Neuronal stem cell (in vitro differentiated cells): ENCODE results near the gene CSNK1G2.

Source experiments
- DNase-seq: peaks from one replicate; pipeline ENCODE4 v3.0.0-alpha.2; 2013; ENCODE audit warnings: low spot score
- H2AFZ ChIP-seq: one replicate; pipeline ENCODE4 v1.6.1; 2013; ENCODE audit warnings: mild to moderate bottlenecking, low read length, inconsistent platforms
- H2AK5ac ChIP-seq: 2 replicates; pipeline ENCODE4 v1.6.1; 2013; ENCODE audit warnings: low read depth, mild to moderate bottlenecking, inconsistent platforms, low read length, moderate library complexity, mixed read lengths
- H2BK120ac ChIP-seq: 2 replicates; pipeline ENCODE4 v1.6.1; 2013; ENCODE audit warnings: low read depth, mild to moderate bottlenecking, inconsistent platforms, low read length, moderate library complexity, mixed read lengths
- H2BK12ac ChIP-seq: one replicate; pipeline ENCODE4 v1.6.1; 2013; ENCODE audit warnings: low read length, inconsistent platforms
- H2BK15ac ChIP-seq: 2 replicates; pipeline ENCODE4 v1.6.1; 2013; ENCODE audit warnings: mild to moderate bottlenecking, low read length, inconsistent platforms, mixed read lengths
- H2BK5ac ChIP-seq: one replicate; pipeline ENCODE4 v1.6.1; 2013; ENCODE audit warnings: inconsistent platforms, mild to moderate bottlenecking, low read length, moderate library complexity
- H3K14ac ChIP-seq: one replicate; pipeline ENCODE4 v1.6.1; 2013; ENCODE audit warnings: low read length, inconsistent platforms
- H3K18ac ChIP-seq: 2 replicates; pipeline ENCODE4 v1.6.1; 2013; ENCODE audit warnings: low read length, inconsistent platforms
- H3K23ac ChIP-seq: 2 replicates; pipeline ENCODE4 v1.6.1; 2013; ENCODE audit warnings: low read depth, mild to moderate bottlenecking, mixed read lengths, low read length, inconsistent platforms; ENCODE audit not compliant: poor library complexity
- H3K27ac ChIP-seq: replicated peaks from 3 replicates; pipeline ENCODE4 v1.5.1; 2013; ENCODE audit warnings: low read length, inconsistent platforms
- H3K27me3 ChIP-seq, 3 experiments: 2 replicates each; pipeline ENCODE4 v1.6.1; 2013; ENCODE audit warnings: low read length in 3 of 3, mild to moderate bottlenecking in 2 of 3, inconsistent platforms in 1 of 3, low read depth in 1 of 3, mixed read lengths in 1 of 3, moderate library complexity in 1 of 3; ENCODE audit not compliant: control insufficient read depth in 3 of 3, insufficient read depth in 3 of 3
- H3K36me3 ChIP-seq, 2 donors: replicated peaks in 1 of 2; 2 replicates each; pipeline ENCODE4 v1.6.1; 2013; ENCODE audit warnings: low read length in 2 of 2; ENCODE audit not compliant: control insufficient read depth in 2 of 2, insufficient read depth in 2 of 2
- H3K4ac ChIP-seq: 2 replicates; pipeline ENCODE4 v1.6.1; 2013; ENCODE audit warnings: inconsistent platforms, mild to moderate bottlenecking, low read length, moderate library complexity
- H3K4me1 ChIP-seq, 2 donors: 1 replicate in 1 of 2; 2 replicates in 1 of 2; pipeline ENCODE4 v1.6.1; 2013; ENCODE audit warnings: low read length in 2 of 2, low read depth in 1 of 2; ENCODE audit not compliant: control insufficient read depth in 2 of 2, insufficient read depth in 1 of 2
- H3K4me2 ChIP-seq: one replicate; pipeline ENCODE4 v1.6.1; 2013; ENCODE audit warnings: mild to moderate bottlenecking, low read length, inconsistent platforms; ENCODE audit not compliant: insufficient read depth, poor library complexity, severe bottlenecking
- H3K4me3 ChIP-seq, 2 donors: 2 replicates each; pipeline ENCODE4 v1.5.1; 2013; ENCODE audit warnings: low read length in 2 of 2, mild to moderate bottlenecking in 2 of 2, inconsistent platforms in 1 of 2, moderate library complexity in 1 of 2
- H3K79me1 ChIP-seq: one replicate; pipeline ENCODE4 v1.6.1; 2013; ENCODE audit warnings: low read depth, mild to moderate bottlenecking, inconsistent platforms, low read length, moderate library complexity
- H3K9ac ChIP-seq: one replicate; pipeline ENCODE4 v1.6.1; 2013; ENCODE audit warnings: mild to moderate bottlenecking, low read depth, low read length, inconsistent platforms; ENCODE audit not compliant: poor library complexity
- H3K9me3 ChIP-seq, 2 donors: replicated peaks in 1 of 2; 2 replicates each; pipeline versions ENCODE3 to v1.6.1; 2013; ENCODE audit warnings: low read length in 2 of 2, mild to moderate bottlenecking in 2 of 2, inconsistent platforms in 1 of 2, low read depth in 1 of 2, mixed read lengths in 1 of 2, moderate library complexity in 1 of 2; ENCODE audit not compliant: control insufficient read depth in 2 of 2, insufficient read depth in 1 of 2
- H4K8ac ChIP-seq: one replicate; pipeline ENCODE4 v1.6.1; 2013; ENCODE audit warnings: low read depth, mild to moderate bottlenecking, inconsistent platforms, low read length, moderate library complexity
- H4K91ac ChIP-seq: one replicate; pipeline ENCODE4 v1.6.1; 2013; ENCODE audit warnings: low read length, low read depth, mild to moderate bottlenecking, inconsistent platforms; ENCODE audit not compliant: poor library complexity
- WGBS, 2 donors: extraction: QIAGEN DNeasy Blood & Tissue Kit; methylation state at CpG; one replicate each; pipeline ENCODE4 v1.1.7; 2013; ENCODE audit warnings: missing lambda C conversion rate in 2 of 2, mixed read lengths in 1 of 2; ENCODE audit not compliant: insufficient read length in 2 of 2, insufficient replicate concordance in 1 of 2; ENCODE audit errors: extremely low coverage in 2 of 2; 5-methylcytosine and 5-hydroxymethylcytosine counted together

CSNK1G2 gene

DNA sequence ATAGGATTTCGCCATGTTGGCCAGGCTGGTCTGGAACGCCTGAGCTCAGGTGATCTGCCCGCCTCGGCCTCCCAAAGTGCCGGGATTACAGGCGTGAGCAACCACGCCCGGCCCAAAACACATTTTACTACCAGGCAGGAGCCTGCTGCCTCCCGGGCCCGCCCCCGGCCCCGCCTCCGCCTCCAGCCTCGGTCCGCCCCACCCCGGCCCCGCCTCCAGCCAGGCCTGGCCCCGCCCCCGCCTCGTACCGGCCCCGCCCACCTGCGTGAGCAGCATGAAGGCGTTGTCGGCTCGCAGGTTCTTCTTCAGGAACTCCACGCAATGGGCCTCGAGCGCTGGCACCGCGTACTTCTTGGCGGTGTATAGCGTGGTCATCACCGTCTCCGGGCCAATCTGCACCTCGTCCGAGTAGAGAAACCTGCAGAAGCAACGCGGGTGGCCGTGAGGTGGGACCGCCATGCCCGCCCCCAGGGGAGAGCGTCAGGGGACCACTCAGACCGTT is 51.8 kb downstream of the CSNK1G2 start:
- H3K27ac ChIP-seq: no peak overlapping the region
- no peak overlapping the region for H3K4ac ChIP-seq
- H2BK12ac ChIP-seq: no peak overlapping the region
- H3K27me3 ChIP-seq: no peaks in the 10 kb centered on the region
- H3K79me1 ChIP-seq: peaks cover 9% of the 10 kb centered on the region
- H4K8ac ChIP-seq: no peak overlapping the region
- WGBS, 2 donors: no CpG with 5 or more reads among the region's 44 CpGs
- H3K23ac ChIP-seq: peak overlapping the region; percentile 89
- no peak for DNase-seq
- H2BK5ac ChIP-seq: no peak overlapping the region
- H2BK120ac ChIP-seq: no peak overlapping the region
- no peaks in the 10 kb centered on the region for H3K4me1 ChIP-seq
- peak overlapping the region; percentile 11 for H3K18ac ChIP-seq
- H2BK15ac ChIP-seq: no peak overlapping the region
- no peak overlapping the region for H3K4me2 ChIP-seq
- peak overlapping the region; percentile 1 for H3K14ac ChIP-seq
- no peak overlapping the region for H2AK5ac ChIP-seq
- no peak overlapping the region for H3K4me3 ChIP-seq
- no peak overlapping the region for H3K9ac ChIP-seq
- no peak overlapping the region for H4K91ac ChIP-seq
- peaks cover 10% of the 10 kb centered on the region in 2 donors for H3K9me3 ChIP-seq
- no peak overlapping the region for H2AFZ ChIP-seq
- peaks cover 44 to 84% of the 10 kb centered on the region in 2 donors for H3K36me3 ChIP-seq

DNA sequence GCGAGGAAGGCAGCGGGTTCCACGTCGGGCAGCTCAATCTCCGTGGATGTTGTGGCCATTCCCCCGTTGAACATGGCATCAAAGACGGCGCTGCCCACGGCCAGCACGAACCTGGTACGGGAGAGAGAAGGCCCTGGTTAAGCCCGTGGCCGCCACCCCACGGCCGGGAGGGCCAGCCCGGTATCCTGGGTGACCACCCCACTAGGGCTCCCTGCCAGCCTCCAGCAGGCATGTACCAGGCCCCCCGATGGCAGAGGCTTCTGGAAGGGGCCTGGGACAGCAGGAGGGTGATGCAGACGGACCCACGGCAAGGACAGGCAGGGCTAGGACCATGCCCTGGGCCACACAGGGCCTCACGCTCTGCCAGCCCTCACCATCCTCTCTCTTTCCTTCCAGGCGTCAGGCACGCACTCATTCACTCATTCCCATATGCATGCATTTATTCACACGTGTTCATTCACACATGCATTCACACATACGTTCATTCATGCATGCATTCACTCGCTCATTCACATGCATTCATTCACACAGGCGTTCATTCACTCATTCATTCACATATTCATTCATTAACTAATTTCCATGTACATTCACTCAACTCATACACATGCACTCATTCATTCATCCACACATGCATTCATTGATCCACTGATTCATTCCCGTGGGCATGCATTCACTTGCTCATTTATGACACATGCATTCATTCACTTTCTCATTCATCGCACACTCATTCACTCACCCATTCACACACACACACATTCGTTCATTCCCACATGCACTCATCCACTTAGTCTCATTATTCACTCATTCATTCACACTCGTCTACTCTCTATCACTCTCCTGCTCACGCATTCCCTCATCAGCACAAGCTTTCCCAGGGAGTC is 56.6 kb downstream of the CSNK1G2 start:
- Histone ChIP-seq H2BK12ac (no peak overlapping the region), H2BK15ac (no peak overlapping the region), H2BK5ac (peak overlapping the region; percentile 77), H3K23ac (peak overlapping the region; percentile 96), H3K27ac (no peak overlapping the region), H3K4me3 (no peak overlapping the region), H3K36me3 (peaks cover 38 to 82% of the 10 kb centered on the region in 2 donors), H3K14ac (no peak overlapping the region), H3K4ac (no peak overlapping the region), H3K79me1 (peaks cover 22% of the 10 kb centered on the region), H4K8ac (no peak overlapping the region), H3K27me3 (no peaks in the 10 kb centered on the region), H3K4me1 (no peaks in the 10 kb centered on the region), H2AK5ac (no peak overlapping the region), H3K18ac (peak overlapping the region; percentile 35), H3K9ac (peak overlapping the region; percentile 45), H4K91ac (no peak overlapping the region), H3K9me3 (peaks cover 8 to 10% of the 10 kb centered on the region in 2 donors), H3K4me2 (no peak overlapping the region), H2AFZ (no peak overlapping the region), H2BK120ac (no peak overlapping the region)
- DNase-seq: no peak
- 100% methylated on average over 3 to 5 of the region's 31 CpGs for WGBS, 2 donors

DNA sequence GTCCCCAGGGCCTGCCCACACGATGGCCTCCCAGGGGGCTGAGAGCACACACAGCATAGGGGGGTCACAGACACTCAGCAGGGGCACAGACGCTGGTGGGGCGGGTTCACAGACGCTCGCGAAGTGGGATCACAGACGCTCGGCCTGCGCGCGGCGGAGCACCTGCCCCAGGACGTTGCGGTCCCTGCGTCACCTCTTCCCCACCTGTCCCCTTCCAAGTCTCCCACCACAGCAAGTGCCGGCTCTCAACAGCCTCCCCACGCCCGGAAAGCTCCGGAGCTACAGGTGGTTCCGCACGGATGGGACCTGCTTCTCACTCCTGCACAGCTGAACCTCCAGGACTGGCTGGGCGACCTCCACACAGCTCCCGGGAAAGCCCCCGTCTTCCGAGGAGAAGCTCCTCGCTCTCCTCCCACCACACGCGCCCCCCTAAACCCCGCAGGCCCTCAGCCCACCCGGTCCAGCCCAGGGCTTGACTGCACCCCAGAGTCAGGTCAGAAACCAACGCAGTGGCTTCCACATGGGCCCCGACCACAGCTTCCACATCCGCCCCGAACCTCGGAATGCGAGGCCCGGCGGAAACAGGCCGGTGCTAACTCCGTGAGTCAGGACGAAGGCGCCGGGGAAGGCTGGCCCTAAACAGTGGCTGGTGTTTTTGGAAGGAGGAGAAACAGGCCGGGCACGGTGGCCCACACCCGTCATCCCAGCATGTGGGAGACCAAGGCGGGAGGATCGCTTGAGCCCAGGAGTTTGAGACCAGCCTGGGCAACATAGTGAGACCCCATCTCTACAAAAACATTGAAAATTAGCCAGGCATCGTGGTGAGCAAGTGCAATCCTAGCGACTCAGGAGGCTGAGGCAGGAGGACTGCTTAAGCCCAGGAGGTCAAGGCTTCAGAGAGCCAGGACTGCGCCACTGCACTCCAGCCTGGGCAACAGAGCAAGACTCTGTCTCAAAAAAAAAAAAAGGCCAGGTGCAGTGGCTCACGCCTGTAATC is 58.0 kb downstream of the CSNK1G2 start:
- Histone ChIP-seq H3K27me3 (no peaks in the 10 kb centered on the region), H2BK12ac (peak overlapping the region; percentile 58), H2BK15ac (no peak overlapping the region), H4K91ac (no peak overlapping the region), H2BK120ac (no peak overlapping the region), H3K79me1 (peaks cover 18% of the 10 kb centered on the region), H3K27ac (no peak overlapping the region), H3K18ac (no peak overlapping the region), H4K8ac (no peak overlapping the region), H3K23ac (peak overlapping the region; percentile 96), H3K9me3 (peaks cover 6 to 10% of the 10 kb centered on the region in 2 donors), H3K4me2 (no peak overlapping the region), H2AK5ac (peak overlapping the region; percentile 46), H2BK5ac (no peak overlapping the region), H3K4me3 (no peak overlapping the region), H3K4me1 (no peaks in the 10 kb centered on the region), H3K4ac (no peak overlapping the region), H3K36me3 (peaks cover 31 to 84% of the 10 kb centered on the region in 2 donors), H3K14ac (no peak overlapping the region), H2AFZ (no peak overlapping the region), H3K9ac (no peak overlapping the region)
- DNase-seq: no peak
- no CpG with 5 or more reads among the region's 52 CpGs for WGBS, 2 donors
